Measurements from ENCODE around the gene ATN1. TPM values are rescaled to one million over a fixed set of nuclear protein-coding genes. Genes with fewer than 3 reads are reported as not detected.

The ATN1 gene
- total and polyA plus RNA-seq, 3 donors from 2014 or later = 40.5 to 73.2 (median 63.4) TPM

GRCh38 chr12:6957151-6957701 lies 29.5 kb downstream of the ATN1 start:
- H3K4me3 ChIP-seq = no peak overlapping the region
- intact Hi-C loops (cut with DNase I; ENCODE audit: low total_unique reads) = no loop called here
- no peaks in the 10 kb centered on the region for H3K9me3 ChIP-seq
- peaks cover 37% of the 10 kb centered on the region for H3K4me1 ChIP-seq
- TF ChIP-seq, protein P1, sequence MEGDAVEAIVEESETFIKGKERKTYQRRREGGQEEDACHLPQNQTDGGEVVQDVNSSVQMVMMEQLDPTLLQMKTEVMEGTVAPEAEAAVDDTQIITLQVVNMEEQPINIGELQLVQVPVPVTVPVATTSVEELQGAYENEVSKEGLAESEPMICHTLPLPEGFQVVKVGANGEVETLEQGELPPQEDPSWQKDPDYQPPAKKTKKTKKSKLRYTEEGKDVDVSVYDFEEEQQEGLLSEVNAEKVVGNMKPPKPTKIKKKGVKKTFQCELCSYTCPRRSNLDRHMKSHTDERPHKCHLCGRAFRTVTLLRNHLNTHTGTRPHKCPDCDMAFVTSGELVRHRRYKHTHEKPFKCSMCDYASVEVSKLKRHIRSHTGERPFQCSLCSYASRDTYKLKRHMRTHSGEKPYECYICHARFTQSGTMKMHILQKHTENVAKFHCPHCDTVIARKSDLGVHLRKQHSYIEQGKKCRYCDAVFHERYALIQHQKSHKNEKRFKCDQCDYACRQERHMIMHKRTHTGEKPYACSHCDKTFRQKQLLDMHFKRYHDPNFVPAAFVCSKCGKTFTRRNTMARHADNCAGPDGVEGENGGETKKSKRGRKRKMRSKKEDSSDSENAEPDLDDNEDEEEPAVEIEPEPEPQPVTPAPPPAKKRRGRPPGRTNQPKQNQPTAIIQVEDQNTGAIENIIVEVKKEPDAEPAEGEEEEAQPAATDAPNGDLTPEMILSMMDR (IDR thresholded peaks at IDR 0.05) = no peak
- no peak for TF ChIP-seq POLR2A (IDR thresholded peaks at IDR 0.05)
- no peaks in the 10 kb centered on the region for H3K27me3 ChIP-seq
- H3K36me3 ChIP-seq (ENCODE audit: low read depth, missing control alignments) = no peaks in the 10 kb centered on the region
- DNase-seq = no peak
- WGBS, 2 donors = 84 to 86% methylated on average over 19 to 20 of the region's 20 CpGs
- H3K27ac ChIP-seq = no peak overlapping the region

- H3K27me3 ChIP-seq = no peaks in the 10 kb centered on the region
- 85 to 89% methylated on average over 19 to 28 of the region's 28 CpGs for WGBS, 2 donors
- TF ChIP-seq, protein P1 (IDR thresholded peaks at IDR 0.05) = no peak
- no peak for TF ChIP-seq POLR2A (IDR thresholded peaks at IDR 0.05)
- H3K4me1 ChIP-seq = peaks cover 39% of the 10 kb centered on the region
- no peaks in the 10 kb centered on the region for H3K36me3 ChIP-seq (ENCODE audit: low read depth, missing control alignments)
- no peak overlapping the region for H3K4me3 ChIP-seq
- intact Hi-C loops (cut with DNase I; ENCODE audit: low total_unique reads) = no loop called here
- no peak for DNase-seq
- no peak overlapping the region for H3K27ac ChIP-seq
- no peaks in the 10 kb centered on the region for H3K9me3 ChIP-seq
Observed at GRCh38 chr12:6957741-6958608, 30.2 kb downstream of the ATN1 start.

DNA sequence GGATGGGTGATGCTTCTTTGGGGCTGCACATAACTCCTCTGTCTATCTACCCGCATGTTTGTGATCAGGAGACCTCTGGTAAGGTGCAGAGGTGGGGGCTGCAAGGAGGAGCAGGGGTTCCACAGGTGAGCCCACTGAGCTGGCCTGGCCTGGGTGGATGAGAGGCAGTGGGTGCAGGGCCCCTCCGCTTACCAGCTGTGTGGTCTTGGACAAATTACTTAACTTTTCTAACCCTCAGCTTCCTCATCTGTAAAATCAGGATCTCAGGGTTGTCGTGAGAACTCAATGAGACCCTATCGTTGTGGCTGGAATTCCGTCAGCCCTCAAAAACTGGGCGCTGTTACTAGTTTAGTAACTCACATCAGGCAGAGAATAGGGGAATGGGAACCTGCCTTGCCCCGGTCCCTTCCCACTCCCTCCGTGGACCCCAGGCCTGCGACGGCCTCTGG lies 30.9 kb downstream of the ATN1 start:
- H3K9me3 ChIP-seq = no peaks in the 10 kb centered on the region
- no peak for DNase-seq
- H3K36me3 ChIP-seq (ENCODE audit: low read depth, missing control alignments) = no peaks in the 10 kb centered on the region
- no peak for TF ChIP-seq POLR2A (IDR thresholded peaks at IDR 0.05)
- TF ChIP-seq, protein P1 (IDR thresholded peaks at IDR 0.05) = no peak
- WGBS, 2 donors = 68 to 76% methylated on average over 10 of the region's 10 CpGs
- intact Hi-C loops (cut with DNase I; ENCODE audit: low total_unique reads) = no loop called here
- peaks cover 37% of the 10 kb centered on the region for H3K4me1 ChIP-seq
- H3K27me3 ChIP-seq = no peaks in the 10 kb centered on the region
- no peak overlapping the region for H3K4me3 ChIP-seq
- H3K27ac ChIP-seq = peak overlapping the region in 1 of 2 donors; percentile 41

- H3K4me3 ChIP-seq = no peak overlapping the region
- H3K9me3 ChIP-seq = no peaks in the 10 kb centered on the region
- no peak for TF ChIP-seq POLR2A (IDR thresholded peaks at IDR 0.05)
- TF ChIP-seq, protein P1 (IDR thresholded peaks at IDR 0.05) = no peak
- peak overlapping the region in 1 of 2 donors; percentile 41 for H3K27ac ChIP-seq
- H3K4me1 ChIP-seq = peaks cover 31% of the 10 kb centered on the region
- H3K27me3 ChIP-seq = no peaks in the 10 kb centered on the region
- intact Hi-C loops (cut with DNase I; ENCODE audit: low total_unique reads) = no loop called here
- WGBS, 2 donors = 67 to 81% methylated on average over 24 of the region's 24 CpGs
- DNase-seq = no peak
- H3K36me3 ChIP-seq (ENCODE audit: low read depth, missing control alignments) = no peaks in the 10 kb centered on the region
Observed at GRCh38 chr12:6959058-6959804, 31.5 kb downstream of the ATN1 start.
